ENCODE results near the gene ECE1.

The ECE1 gene

DNA sequence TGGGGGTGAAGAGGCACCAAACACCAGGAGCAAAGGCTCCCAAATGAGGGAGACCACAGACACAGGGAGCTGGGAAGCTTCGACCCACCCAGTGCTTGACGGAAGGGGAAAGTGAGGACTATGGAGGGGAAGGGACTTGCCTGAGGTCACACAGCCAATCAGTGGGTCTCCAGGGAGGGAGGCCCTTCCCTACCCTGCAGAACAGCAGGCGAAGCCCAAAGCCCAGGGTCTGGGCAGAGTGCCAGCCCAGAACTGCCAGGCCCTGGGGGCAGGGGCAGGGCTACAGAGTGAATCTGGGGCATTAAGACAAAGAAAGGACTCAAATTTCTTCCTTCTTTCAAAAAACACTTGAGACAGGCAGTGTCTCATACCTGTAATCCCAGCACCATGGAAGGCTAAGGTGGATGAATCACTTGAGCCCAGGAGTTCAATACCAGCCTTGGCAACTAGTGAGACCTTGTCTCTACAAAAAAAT, 45.5 kb upstream of the ECE1 start:
- H3K27ac ChIP-seq = peak overlapping the region; percentile 93 to 99
- DNase-seq (ENCODE audit: low spot score) = no peak
- TF ChIP-seq, protein P1, sequence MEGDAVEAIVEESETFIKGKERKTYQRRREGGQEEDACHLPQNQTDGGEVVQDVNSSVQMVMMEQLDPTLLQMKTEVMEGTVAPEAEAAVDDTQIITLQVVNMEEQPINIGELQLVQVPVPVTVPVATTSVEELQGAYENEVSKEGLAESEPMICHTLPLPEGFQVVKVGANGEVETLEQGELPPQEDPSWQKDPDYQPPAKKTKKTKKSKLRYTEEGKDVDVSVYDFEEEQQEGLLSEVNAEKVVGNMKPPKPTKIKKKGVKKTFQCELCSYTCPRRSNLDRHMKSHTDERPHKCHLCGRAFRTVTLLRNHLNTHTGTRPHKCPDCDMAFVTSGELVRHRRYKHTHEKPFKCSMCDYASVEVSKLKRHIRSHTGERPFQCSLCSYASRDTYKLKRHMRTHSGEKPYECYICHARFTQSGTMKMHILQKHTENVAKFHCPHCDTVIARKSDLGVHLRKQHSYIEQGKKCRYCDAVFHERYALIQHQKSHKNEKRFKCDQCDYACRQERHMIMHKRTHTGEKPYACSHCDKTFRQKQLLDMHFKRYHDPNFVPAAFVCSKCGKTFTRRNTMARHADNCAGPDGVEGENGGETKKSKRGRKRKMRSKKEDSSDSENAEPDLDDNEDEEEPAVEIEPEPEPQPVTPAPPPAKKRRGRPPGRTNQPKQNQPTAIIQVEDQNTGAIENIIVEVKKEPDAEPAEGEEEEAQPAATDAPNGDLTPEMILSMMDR (IDR thresholded peaks at IDR 0.05) = no peak
- H3K4me3 ChIP-seq = peak overlapping the region; percentile 72

DNA sequence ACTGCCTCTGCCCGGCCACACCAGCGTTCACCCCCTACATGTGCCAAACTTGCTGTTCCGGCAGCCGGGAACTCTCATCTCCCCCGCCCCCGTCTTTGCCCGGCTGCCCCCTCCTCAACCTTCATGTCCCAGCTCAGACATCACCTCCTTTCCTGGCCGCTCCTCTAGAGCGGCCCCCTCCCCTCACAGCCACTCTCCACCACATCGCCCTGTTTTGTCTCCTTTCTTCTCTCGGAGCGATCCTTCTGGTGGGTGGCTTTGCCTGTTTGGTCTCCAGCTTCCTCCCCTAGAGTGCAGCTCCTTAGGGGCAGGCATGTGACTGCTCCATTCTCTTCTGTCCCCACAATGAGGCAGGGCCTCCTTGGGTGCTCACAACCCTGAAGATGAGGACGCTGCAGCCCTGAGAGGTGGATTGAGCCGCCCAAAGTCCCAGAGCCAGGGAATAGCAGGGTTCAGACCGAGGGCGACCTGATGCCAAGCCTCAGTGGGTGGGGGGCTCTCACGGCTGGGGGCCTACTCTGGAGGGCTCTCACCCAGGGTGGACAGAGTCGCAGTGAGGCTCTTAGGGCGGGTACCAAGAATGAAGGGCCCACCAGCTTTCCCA, 44.9 kb upstream of the ECE1 start:
- Histone ChIP-seq H3K27ac (peak overlapping the region; percentile 93 to 99), H3K4me3 (peak overlapping the region; percentile 72)
- peak; percentile 77 for DNase-seq (ENCODE audit: low spot score)
- TF ChIP-seq, protein P1 (IDR thresholded peaks at IDR 0.05) = no peak

DNA sequence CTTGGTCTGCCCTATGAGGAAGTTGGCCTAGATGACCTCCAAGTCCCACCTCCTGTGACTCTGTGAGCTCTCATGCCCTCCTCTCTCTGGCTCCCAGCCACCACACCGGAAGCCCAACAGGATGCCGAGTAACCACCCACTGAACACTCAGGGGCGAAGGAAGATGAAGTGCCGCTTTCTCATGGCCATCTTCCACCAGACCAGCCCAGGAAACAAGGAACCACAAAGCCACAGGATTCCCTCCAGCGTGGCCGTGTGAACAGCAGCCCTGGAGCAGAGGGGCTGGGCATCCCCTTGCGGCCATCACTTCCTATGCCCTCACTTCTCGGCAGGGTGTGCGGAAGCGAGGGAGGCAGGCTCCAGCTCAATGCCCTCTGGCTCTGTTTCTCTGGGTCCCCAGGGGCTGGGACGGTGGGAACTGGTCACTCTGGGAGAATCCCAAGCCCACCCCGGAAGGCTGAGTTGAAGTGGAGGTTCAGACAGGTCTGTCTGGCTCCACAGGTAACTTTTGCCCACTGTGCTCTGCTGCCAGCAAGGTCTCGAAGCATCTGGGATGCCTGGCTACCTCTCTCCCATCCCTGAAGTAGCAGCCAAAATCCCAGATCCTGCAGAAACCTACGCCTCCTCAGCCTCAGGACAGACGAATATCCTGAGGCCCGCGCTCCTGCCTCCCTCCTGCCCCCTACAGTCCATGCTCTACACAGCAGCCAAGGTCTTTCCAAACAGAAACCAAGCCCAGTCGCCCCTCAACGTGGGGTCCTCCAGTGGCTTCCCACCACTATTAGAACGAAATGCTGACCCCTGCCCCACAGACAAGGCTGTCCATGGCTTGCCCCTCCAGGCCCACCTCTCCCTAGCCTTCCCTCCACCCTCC, 44.2 kb upstream of the ECE1 start:
- TF ChIP-seq, protein P1 (IDR thresholded peaks at IDR 0.05) = peak; percentile 86
- Histone ChIP-seq H3K4me3 (peak overlapping the region; percentile 72), H3K27ac (peak overlapping the region; percentile 93 to 99)
- peak; percentile 86 for DNase-seq (ENCODE audit: low spot score)

DNA sequence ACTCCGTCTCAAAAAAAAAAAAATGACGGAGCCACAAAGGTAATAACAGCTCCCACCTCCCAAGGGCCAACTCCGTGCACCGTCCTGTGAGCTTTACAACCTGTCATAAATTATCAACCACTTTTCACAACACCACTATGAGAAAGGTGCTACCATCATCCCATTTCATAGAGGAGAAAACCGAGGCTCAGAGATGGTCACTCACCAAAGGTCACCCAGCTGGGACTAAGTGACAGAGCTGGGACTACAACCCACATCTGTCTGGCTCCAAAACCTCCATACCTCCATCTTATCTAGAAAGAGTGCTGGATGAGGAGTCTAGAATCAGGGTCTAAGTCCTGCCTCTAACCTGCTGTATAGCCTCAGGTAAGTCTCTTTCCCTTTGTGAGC, 43.6 kb upstream of the ECE1 start:
- Histone ChIP-seq H3K27ac (peak overlapping the region; percentile 93 to 99), H3K4me3 (peak overlapping the region; percentile 72)
- no peak for DNase-seq (ENCODE audit: low spot score)
- TF ChIP-seq, protein P1 (IDR thresholded peaks at IDR 0.05) = no peak

DNA sequence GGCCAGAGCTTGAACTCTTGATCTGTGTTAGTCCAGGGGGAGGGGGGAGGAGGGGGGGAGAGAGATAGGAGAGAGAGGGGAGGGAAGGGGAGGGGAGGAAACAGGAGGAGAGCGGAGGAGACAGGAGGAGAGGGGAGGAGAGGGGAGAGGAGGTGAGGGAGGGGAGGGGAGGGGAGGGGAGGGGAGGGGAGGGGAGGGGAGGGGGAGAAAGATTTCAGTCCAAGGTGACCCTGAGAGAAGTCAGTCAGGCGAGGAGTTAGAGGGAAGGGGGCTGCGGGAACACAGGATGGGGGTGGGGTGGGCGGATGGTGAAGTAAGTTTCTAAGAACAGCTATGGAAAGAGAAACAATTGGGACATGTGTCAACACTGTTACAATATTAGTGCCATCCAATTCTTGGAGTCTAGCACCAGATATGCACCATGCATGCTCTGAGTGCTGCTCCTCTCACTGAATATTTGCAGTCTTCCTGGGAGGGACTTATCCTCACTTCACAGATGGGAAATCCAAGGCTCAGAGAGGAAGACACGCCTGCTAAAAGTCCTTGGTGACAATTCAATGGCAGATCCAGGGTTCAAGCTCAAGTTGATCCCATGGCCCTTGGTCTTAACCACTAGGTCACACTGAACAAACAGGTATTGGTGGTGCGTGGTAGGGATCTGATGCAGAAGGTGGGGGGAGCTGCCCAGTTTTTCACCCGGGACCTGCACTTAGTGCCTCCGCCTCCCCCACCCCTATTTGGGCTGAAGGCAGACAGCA, 42.5 kb upstream of the ECE1 start:
- peak overlapping the region; percentile 44 for H3K4me3 ChIP-seq
- no peak for DNase-seq (ENCODE audit: low spot score)
- TF ChIP-seq, protein P1 (IDR thresholded peaks at IDR 0.05) = no peak
- peak overlapping the region; percentile 93 to 99 for H3K27ac ChIP-seq

DNA sequence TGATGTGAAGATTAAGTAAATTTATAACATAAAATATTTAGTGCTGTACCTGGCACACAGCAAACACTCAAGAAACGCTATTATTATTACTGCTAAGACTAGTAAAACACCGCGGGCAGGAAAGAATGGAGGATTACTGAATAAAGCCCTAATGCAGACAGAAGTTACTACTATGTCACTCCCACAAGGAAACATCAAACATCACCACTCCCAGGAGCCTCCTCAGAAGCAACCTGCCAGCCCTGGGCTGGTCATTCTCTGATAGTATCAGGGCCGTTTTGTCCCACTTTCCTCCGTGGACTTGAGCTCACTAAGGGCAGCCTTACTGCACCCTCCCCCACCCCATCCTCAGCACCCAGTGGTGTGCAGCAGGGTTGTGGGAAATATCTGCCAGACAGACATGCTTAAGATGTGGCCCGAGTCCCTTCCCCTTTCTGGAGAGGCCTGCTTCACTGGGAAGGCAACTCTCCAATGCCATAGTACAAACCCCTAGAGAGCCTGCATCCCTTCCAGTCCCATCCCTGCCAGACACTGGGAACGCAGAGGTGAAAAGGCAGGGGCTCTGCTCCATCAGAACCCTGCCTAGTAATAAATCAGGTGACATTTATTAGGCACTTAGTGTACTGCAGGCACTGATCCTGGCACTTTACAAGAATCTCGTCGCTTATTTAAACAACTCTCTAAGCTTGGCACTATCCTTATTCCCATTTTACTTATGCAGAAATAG, 41.7 kb upstream of the ECE1 start:
- DNase-seq (ENCODE audit: low spot score) = no peak
- TF ChIP-seq, protein P1 (IDR thresholded peaks at IDR 0.05) = no peak
- peak overlapping the region; percentile 63 to 99 for H3K27ac ChIP-seq
- H3K4me3 ChIP-seq = peak overlapping the region; percentile 44
